B cell (primary cell): Measurements from ENCODE around the gene TRIP4. TPM values are rescaled to one million over a fixed set of nuclear protein-coding genes. Genes with fewer than 3 reads are reported as not detected.

Source experiments
- ATAC-seq: fragments of 200-7000 bp; cut with Tn5 transposase; one replicate; pipeline ENCODE4 v1.10.0; 2021; ENCODE audit warnings: low read depth, mild to moderate bottlenecking, moderate number of reproducible peaks, moderate library complexity
- CTCF ChIA-PET: fragments of 350-600 bp; sonication (Branson Sonifier 250); formaldehyde crosslinking; loops from one replicate; lab custom pipeline; 2021; ENCODE audit warnings: antibody characterized with exemption, inconsistent platforms; lab: Charles Lee
- POLR2A ChIA-PET: fragments of 350-600 bp; sonication (Branson Sonifier 250); formaldehyde crosslinking; loops from one replicate; lab custom pipeline; 2021; ENCODE audit warnings: antibody characterized with exemption; lab: Charles Lee
- DNase-seq: peaks from one replicate; pipeline ENCODE4 v3.0.0; 2013
- H2AFZ ChIP-seq: 2 replicates; pipeline ENCODE4 v1.6.1; 2012; ENCODE audit warnings: mild to moderate bottlenecking, low read depth, low read length; ENCODE audit not compliant: insufficient read depth, poor library complexity, severe bottlenecking
- H3K27ac ChIP-seq, 2 donors: 1 replicate in 1 of 2; 2 replicates in 1 of 2; pipeline ENCODE4 v1.5.1; 2012 to 2013; ENCODE audit warnings: low read length in 2 of 2, mild to moderate bottlenecking in 2 of 2, moderate library complexity in 1 of 2
- H3K27me3 ChIP-seq, 4 experiments: fragments of 200-600 bp in 1 of 4; sonication (generic) in 1 of 4; replicated peaks in 1 of 4; 1 replicate in 2 of 4; 2 replicates in 2 of 4; pipeline versions ENCODE4 v1.6.1 to v1.7.0; 2013 to 2016; ENCODE audit warnings: low read length in 3 of 4, mild to moderate bottlenecking in 2 of 4, mixed read lengths in 1 of 4, moderate library complexity in 1 of 4; ENCODE audit not compliant: insufficient read depth in 4 of 4, control insufficient read depth in 3 of 4; ENCODE audit errors: control extremely low read depth in 1 of 4
- H3K36me3 ChIP-seq, 2 experiments: replicated peaks in 1 of 2; 1 replicate in 1 of 2; 2 replicates in 1 of 2; pipeline versions ENCODE4 v1.6.1 to v1.7.1; 2013; ENCODE audit warnings: low read length in 1 of 2; ENCODE audit not compliant: insufficient read depth in 2 of 2, control insufficient read depth in 1 of 2; ENCODE audit errors: control extremely low read depth in 1 of 2, extremely low read depth in 1 of 2
- H3K4me1 ChIP-seq, 2 donors: fragments of 200-600 bp in 1 of 2; sonication (generic) in 1 of 2; 1 replicate in 1 of 2; 2 replicates in 1 of 2; pipeline versions ENCODE4 v1.5.1 to v1.6.1; 2013 to 2017; ENCODE audit warnings: low read length in 2 of 2; ENCODE audit not compliant: control insufficient read depth in 2 of 2, insufficient read depth in 2 of 2
- H3K4me2 ChIP-seq: replicated peaks from 2 replicates; pipeline ENCODE3; 2012; ENCODE audit warnings: mild to moderate bottlenecking, low read depth, low read length; ENCODE audit not compliant: poor library complexity, severe bottlenecking
- H3K4me3 ChIP-seq, 5 experiments: fragments of 200-600 bp in 1 of 5; sonication (generic) in 1 of 5; 1 replicate in 3 of 5; 2 replicates in 2 of 5; pipeline versions ENCODE4 v1.5.1 to v1.7.0; 2011 to 2016; ENCODE audit warnings: low read length in 4 of 5, mild to moderate bottlenecking in 4 of 5, low read depth in 2 of 5, control low read depth in 1 of 5, moderate library complexity in 1 of 5; ENCODE audit not compliant: insufficient read depth in 1 of 5; ENCODE audit errors: control extremely low read depth in 1 of 5, extremely low read depth in 1 of 5
- H3K79me2 ChIP-seq: fragments of 200-600 bp; sonication (generic); one replicate; pipeline ENCODE4 v1.6.0; 2016; ENCODE audit warnings: low read length; ENCODE audit not compliant: control insufficient read depth, insufficient read depth
- H3K9ac ChIP-seq: fragments of 200-600 bp; sonication (generic); 2 replicates; pipeline ENCODE4 v1.6.1; 2017; ENCODE audit warnings: mild to moderate bottlenecking, low read length, moderate library complexity
- H3K9me3 ChIP-seq, 3 donors: one replicate each; pipeline versions ENCODE4 v1.6.1 to v1.7.1; 2013; ENCODE audit warnings: low read length in 2 of 3; ENCODE audit not compliant: control insufficient read depth in 2 of 3, insufficient read depth in 1 of 3; ENCODE audit errors: control extremely low read depth in 1 of 3
- H4K20me1 ChIP-seq: 2 replicates; pipeline ENCODE4 v1.6.0; 2012; ENCODE audit warnings: mild to moderate bottlenecking, low read length; ENCODE audit not compliant: insufficient read depth, control insufficient read depth, poor library complexity, severe bottlenecking
- H3K27ac Mint-ChIP-seq: one replicate; pipeline ENCODE4 v1.8.0; 2021; ENCODE audit warnings: mixed read lengths
- H3K27me3 Mint-ChIP-seq: one replicate; pipeline ENCODE4 v1.8.0; 2021; ENCODE audit warnings: mixed read lengths
- H3K4me1 Mint-ChIP-seq: one replicate; pipeline ENCODE4 v1.8.0; 2021; ENCODE audit warnings: mixed read lengths
- H3K4me3 Mint-ChIP-seq: one replicate; pipeline ENCODE4 v1.8.0; 2021; ENCODE audit warnings: mixed read lengths
- H3K9me3 Mint-ChIP-seq: one replicate; pipeline ENCODE4 v1.8.0; 2022; ENCODE audit warnings: mixed read lengths; ENCODE audit not compliant: insufficient read depth
- CTCF ChIP-seq: fragments of 200-600 bp; IDR thresholded peaks from one replicate; pipeline ENCODE4 v1.8.0; 2022; ENCODE audit warnings: antibody characterized with exemption, mild to moderate bottlenecking
- EZH2 ChIP-seq: IDR thresholded peaks from 2 replicates; pipeline ENCODE4 v1.6.1; 2012; ENCODE audit warnings: borderline replicate concordance, low read depth, mild to moderate bottlenecking, moderate library complexity, low read length; ENCODE audit not compliant: insufficient read depth, poor library complexity, severe bottlenecking
- WGBS: methylation state at CpG from one replicate; pipeline ENCODE4 v1.1.5; 2013; ENCODE audit warnings: missing lambda C conversion rate; ENCODE audit not compliant: insufficient coverage; 5-methylcytosine and 5-hydroxymethylcytosine counted together
- intact Hi-C: fragments of 100-400 bp; cut with micrococcal nuclease; formaldehyde crosslinking; loops from one replicate; pipeline ENCODE4 v1.10.0; 2022
- polyA plus RNA-seq: library from polyadenylated mRNA; depleted of rRNA; stranded (reverse); fragments of >200 nt; gene quantifications from 2 replicates; pipeline ENCODE4 v1.2.3, GENCODE V29; 2012
- total RNA-seq, 2 donors: library from RNA; stranded (reverse); fragments of 120-200 nt in 1 of 2; gene quantifications; 1 replicate in 1 of 2; 2 replicates in 1 of 2; pipeline versions ENCODE4 v1.2.3 to v1.2.4, GENCODE V29; 2013 to 2022

The TRIP4 gene
- total and polyA plus RNA-seq, 2 donors (not counting 1 experiment from before 2014, with no cell fraction given): 13.7 to 38.2 TPM

DNA sequence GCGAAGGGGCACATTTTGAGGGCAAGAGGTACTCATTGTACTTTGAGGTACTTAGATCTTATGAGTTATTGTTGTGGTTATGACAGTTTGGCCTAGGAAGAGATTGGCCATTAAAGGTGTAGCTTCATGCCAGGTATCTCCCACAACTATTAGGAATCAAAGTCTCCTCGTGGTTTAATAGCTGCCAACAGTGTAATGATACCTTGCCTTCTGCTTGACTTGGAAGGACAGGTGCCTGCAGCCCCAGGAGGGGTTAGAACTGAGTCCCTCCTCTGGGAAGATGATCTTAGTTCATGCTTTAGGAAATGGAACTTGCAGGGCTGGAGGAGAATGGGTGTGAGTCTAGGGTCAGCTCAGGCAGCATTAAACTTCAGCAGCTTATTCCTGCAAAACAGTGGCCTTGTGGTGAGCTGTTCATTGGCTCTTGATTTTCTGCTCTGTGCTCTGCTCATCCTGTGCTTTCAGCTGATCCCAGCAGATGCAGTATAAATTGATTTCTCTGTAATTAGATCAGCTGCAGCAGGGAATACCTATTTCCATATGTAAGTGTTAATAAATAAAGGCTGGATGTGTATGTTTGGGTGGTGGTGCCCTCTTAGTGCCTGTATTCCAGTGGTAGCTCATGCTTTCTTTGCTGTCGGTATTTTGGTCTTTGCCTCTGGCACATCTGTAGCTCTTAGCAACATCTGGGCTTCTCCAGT is 113.2 kb downstream of the TRIP4 start:
- Mint-ChIP-seq H3K27ac (no peak overlapping the region), H3K4me3 (no peak overlapping the region), H3K9me3 (no peaks in the 10 kb centered on the region), H3K4me1 (peaks cover 32% of the 10 kb centered on the region), H3K27me3 (no peaks in the 10 kb centered on the region)
- Histone ChIP-seq H3K9me3 (no peaks in the 10 kb centered on the region), H2AFZ (no peak overlapping the region), H3K4me3 (no peak overlapping the region), H3K4me2 (no peak overlapping the region), H3K36me3 (peaks cover 0 to 15% of the 10 kb centered on the region in 2 experiments), H3K4me1 (peaks cover 15% of the 10 kb centered on the region in 2 donors), H3K9ac (no peak overlapping the region), H3K27ac (no peak overlapping the region), H4K20me1 (no peaks in the 10 kb centered on the region), H3K27me3 (no peaks in the 10 kb centered on the region), H3K79me2 (peaks cover 12% of the 10 kb centered on the region)
- intact Hi-C loops: no loop called here
- POLR2A ChIA-PET: interaction anchor here (0.5 kb wide), 1 partner anchor 51 kb away, joined by 10 read pairs; no protein-coding TSS in a partner anchor
- DNase-seq: no peak
- no peak for ATAC-seq
- TF ChIP-seq EZH2 (no peak), CTCF (no peak)
- CTCF ChIA-PET: no interaction called here
- WGBS: 67% methylated on average over 3 of the region's 3 CpGs

DNA sequence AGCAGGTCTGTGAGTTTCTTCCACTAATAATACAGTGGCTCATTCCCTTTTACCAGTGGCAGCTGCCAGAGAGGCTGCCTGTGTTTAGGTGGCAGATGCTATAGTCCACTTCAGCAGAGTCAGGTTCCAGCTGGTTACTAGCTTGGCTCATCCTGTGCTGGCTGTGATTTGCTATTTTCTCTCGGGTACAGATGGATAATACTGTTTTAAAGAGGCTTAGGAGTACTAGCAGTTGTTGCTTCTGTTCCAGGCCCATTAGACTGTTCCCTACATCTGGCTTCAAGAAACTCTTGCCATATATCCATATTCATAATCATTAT is 113.7 kb downstream of the TRIP4 start:
- ChIA-PET CTCF (no interaction called here), POLR2A (no interaction called here)
- intact Hi-C loops: no loop called here
- ATAC-seq: no peak
- Histone ChIP-seq H3K9ac (no peak overlapping the region), H3K9me3 (no peaks in the 10 kb centered on the region), H3K36me3 (peaks cover 0 to 15% of the 10 kb centered on the region in 2 experiments), H4K20me1 (no peaks in the 10 kb centered on the region), H3K4me2 (no peak overlapping the region), H2AFZ (no peak overlapping the region), H3K4me3 (no peak overlapping the region), H3K4me1 (peaks cover 15% of the 10 kb centered on the region in 2 donors), H3K27ac (no peak overlapping the region), H3K79me2 (peaks cover 12% of the 10 kb centered on the region), H3K27me3 (no peaks in the 10 kb centered on the region)
- Mint-ChIP-seq H3K27me3 (no peaks in the 10 kb centered on the region), H3K9me3 (no peaks in the 10 kb centered on the region), H3K4me1 (peaks cover 32% of the 10 kb centered on the region), H3K4me3 (no peak overlapping the region), H3K27ac (no peak overlapping the region)
- no peak for DNase-seq
- WGBS: no CpG with 5 or more reads among the region's 1 CpG
- TF ChIP-seq EZH2 (no peak), CTCF (no peak)
